ENCODE measurements around the gene PODXL.

GRCh38 chr7:131544449-131545301 lies 11.8 kb downstream of the PODXL start:
- no peak for TF ChIP-seq POLR2AphosphoS5 (IDR thresholded peaks at IDR 0.05; ENCODE audit: low read depth, low read length)
- TF ChIP-seq POLR2A (IDR thresholded peaks at IDR 0.05; ENCODE audit: low read depth, low read length), result no peak
- no peak for TF ChIP-seq TAF1 (IDR thresholded peaks at IDR 0.05; ENCODE audit: low read depth, low read length)
